HG02759 (cell line): ENCODE results near the gene GRIP2.

ENCODE experiments used
- ATAC-seq: cut with Tn5 transposase; IDR thresholded peaks from one replicate; pipeline ENCODE4 v1.9.1; 2021; ENCODE audit warnings: mild to moderate bottlenecking, moderate library complexity; ENCODE audit not compliant: unreplicated experiment

Gene GRIP2

GRCh38 chr3:14541646-14542045 is 1.5 kb upstream of the GRIP2 start:
- ATAC-seq, result no peak

DNA sequence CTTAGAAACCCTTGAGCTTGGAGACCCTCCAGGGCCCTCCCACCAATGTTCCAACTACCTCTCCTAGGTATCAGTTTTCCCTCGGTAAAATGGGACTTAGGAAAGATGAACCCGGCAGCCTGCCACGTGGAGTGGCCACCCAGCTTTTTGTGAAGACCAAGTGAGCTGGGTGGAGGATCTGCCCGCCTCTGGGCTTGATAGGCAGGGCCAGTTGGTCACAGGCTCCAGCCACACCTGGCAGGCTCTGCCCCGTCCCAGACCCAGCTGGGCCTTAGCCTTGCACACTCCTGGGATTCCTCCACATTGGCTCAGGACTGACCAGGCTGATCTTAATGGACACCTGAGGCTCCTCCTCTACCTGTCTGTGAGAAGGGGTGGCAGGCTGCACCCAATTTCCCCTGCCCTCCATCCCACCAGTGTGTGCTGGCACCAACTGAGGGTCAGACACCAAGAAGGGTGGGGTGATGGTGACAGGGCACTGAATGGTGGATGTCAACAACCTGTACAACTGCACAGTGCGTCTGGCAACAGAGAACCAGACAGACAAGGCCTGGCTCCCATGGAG is 761 bp upstream of the GRIP2 start:
- no peak for ATAC-seq

GRCh38 chr3:14539384-14539741 is 779 bp downstream of the GRIP2 start:
- ATAC-seq, result no peak

GRCh38 chr3:14538451-14539088 is 1.6 kb downstream of the GRIP2 start:
- no peak for ATAC-seq

GRCh38 chr3:14537590-14538450 is 2.3 kb downstream of the GRIP2 start:
- ATAC-seq, result no peak

GRCh38 chr3:14536837-14537589 is 3.1 kb downstream of the GRIP2 start:
- no peak for ATAC-seq

GRCh38 chr3:14536055-14536815 is 3.9 kb downstream of the GRIP2 start:
- ATAC-seq, result no peak

DNA sequence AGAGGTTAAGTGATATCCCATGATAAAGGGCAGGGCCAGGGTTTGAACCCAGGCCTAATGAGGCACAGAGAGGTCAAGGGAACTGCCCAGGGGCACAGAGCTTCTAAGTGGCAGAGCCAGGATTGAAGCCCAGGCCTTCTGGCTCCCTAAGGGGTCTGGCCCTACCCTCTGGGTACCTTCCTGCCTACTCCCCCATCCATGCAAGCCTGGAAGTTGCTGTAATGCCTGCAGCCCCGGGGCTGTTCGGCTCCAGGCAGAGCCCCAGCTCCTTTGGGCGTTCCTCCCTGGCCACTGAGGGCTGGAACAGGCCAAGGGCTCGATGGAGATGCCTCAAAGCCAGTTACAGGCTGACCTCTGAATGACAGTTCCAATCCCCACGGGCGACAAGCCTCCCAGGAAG is 4.5 kb downstream of the GRIP2 start:
- ATAC-seq, result no peak

DNA sequence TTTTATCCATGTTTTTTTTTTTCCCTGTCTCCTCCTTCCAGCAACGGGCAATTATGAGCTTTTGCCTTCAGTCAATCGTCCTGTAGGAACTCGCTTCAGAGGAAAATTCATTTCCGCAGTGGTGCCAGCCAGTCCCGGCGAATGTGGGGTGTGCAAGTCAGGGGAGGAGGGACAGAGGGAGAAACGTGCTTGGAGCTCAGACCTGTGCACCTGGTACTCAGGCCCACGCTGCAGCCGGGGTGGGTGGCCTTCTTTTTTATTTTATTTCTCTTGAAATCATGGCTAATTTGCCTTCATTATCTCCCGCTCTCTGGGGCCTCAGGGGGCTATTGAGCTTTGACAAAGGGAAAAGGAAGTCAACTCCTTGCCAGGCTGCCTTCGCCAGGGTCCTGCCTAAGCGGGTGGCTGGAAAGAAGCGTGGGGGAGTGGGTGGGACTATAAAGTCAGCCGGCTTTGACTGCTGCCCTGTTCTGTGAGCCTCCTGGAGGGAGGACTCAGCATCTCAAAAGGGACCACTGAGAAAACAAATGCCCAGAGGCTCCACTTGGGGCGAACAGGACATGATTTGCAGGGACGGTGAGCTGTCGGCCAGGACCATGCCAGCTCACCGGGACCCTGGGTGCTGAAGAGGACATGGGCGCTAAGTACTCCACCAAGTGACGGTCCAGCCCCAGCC is 5.5 kb downstream of the GRIP2 start:
- ATAC-seq, result no peak

GRCh38 chr3:14533457-14533958 is 6.6 kb downstream of the GRIP2 start:
- ATAC-seq, result no peak

DNA sequence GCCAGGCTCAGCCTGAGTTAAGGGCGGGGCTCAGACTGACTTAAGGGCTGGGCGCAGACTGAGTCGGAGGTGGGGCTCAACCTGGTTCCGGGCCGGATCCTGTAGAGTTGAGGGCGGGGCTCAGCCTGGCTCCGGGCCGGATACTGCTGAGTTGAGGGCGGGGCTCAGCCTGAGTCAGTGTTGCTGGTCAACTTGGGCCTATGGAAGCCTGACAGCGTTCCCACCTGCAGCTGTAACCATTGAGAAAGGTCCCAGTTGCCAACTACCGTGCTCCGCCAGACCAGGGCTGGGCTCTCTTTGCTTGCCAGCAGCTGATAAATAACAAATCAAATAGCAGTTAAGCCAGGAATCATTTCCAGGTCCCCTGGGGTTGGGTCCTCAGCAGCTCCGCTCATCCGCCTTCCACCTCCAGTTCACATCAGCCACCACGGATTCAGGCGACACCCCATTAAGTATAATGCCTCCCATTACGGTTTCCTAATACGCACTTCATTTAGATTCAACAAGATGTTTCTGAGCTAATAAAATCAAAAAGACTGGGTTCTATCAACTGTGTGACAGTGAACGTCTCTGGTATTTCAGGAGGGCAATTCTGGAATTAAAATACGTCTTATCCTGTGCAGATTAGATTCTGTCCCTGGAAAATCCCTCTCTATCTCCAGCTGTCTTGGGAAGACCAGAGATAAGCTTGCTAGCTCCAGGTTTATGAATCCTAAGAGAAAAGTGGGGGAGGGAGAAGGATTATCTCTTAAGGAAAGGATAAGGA is 7.3 kb downstream of the GRIP2 start:
- ATAC-seq, result no peak

DNA sequence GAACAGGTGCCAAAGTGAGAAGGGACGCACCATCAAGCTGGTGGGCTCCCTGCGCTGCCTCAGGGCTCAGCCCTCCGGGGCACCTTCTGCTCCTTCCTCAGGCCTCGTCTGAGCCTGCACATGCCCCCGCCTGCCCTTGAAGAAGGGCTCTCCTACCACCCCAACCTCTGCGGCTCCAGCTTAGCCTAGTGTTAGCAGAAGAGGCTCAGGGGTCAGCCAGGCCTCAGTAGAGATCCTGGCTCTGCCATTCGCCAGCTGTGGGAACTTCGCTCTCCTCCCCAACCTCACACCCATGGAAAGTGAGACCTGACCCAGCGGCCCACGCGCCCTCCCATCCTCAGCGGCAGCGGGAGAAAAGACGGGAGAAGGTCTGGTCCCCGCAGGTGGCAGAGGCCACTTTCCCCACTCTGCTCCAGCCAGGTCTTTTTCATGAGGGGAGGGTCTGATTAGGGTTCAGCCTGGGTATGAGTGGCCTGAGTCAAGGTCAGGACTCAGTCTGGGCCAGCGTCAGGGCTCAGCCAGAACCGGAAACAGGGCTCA is 8.2 kb downstream of the GRIP2 start:
- ATAC-seq, result no peak

GRCh38 chr3:14528081-14528480 is 12.1 kb downstream of the GRIP2 start:
- ATAC-seq, result no peak

- ATAC-seq, result no peak
These were observed 14.2 kb downstream of the GRIP2 start for GRCh38 chr3:14525685-14526631.

DNA sequence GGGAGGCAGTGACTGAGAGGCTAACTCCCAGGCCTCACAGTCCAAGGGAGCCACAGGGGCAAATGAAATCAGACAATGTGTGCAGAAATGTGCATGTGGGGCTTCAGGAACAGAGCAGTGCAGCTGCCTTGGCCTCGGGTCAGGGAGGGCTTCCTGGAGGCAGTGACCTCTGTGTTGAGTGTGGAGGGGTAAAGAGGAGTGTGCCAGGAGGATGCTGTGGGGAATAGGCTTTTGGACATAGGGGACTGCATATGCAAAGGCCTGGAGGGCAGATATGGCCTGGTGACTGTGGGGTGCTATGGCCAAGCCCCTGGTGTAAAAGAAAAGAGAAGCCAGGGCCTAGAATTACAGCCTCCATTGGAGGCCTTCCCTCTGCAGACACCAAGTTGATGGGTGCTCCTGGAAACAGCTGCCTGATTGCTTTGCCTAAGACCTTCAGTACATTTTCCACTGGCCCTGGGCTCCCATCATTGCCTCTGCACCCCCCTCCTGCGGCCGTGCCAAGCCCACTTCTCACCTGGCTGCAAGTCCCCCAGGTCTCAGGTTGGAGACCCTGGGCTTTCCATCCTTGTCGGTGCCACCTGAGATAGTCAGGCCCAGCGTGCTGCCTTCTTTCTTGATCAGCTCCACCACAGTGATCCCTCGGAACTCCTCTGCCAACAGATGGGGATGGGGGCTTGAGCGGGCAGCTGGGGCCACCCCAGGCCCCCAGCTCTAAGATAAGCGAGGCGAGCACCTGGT is 15.1 kb downstream of the GRIP2 start:
- no peak for ATAC-seq

DNA sequence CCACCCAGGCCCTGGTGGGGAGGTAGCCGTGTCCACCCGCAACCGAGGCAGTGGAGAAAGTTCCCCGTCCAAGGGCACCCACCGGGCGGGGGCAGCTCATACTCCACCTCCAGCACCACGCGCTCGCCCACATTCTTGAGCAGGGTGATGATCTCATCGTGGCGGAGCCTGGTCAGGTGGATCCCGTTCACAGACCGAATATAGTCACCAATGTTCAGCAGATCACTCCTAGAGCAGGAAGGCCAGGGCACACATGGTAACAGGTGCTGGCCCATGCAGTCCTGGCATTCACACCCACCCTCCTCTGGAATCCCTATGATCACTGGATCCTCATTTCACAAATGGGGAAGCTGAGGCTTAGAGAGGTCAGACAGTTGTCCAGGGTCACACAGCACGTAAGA is 15.8 kb downstream of the GRIP2 start:
- ATAC-seq, result no peak

GRCh38 chr3:14523792-14524191 is 16.4 kb downstream of the GRIP2 start:
- ATAC-seq, result no peak
